T-helper 1 cell treated with Interleukin-12 subunit alpha and Interleukin-12 subunit beta and Interleukin-4 antibody, amounts not matched to agents 30 μg/mL and 1 μg/mL, for 36 hours (primary cell): ENCODE measurements around the gene STK32C.

Experiments
- H3K27ac Mint-ChIP-seq: one replicate; pipeline ENCODE4 v1.8.0; 2021; ENCODE audit warnings: mild to moderate bottlenecking, mixed read lengths
- H3K27me3 Mint-ChIP-seq: one replicate; pipeline ENCODE4 v1.8.0; 2021; ENCODE audit warnings: low read depth, mixed read lengths
- H3K36me3 Mint-ChIP-seq: one replicate; pipeline ENCODE4 v1.8.0; 2021; ENCODE audit warnings: low read depth, mixed read lengths
- H3K4me1 Mint-ChIP-seq: one replicate; pipeline ENCODE4 v1.8.0; 2021; ENCODE audit warnings: low read depth, mixed read lengths
- H3K4me3 Mint-ChIP-seq: one replicate; pipeline ENCODE4 v1.8.0; 2021; ENCODE audit warnings: mild to moderate bottlenecking, moderate library complexity, mixed read lengths
- H3K9me3 Mint-ChIP-seq: one replicate; pipeline ENCODE4 v1.8.0; 2021; ENCODE audit warnings: mixed read lengths

The STK32C gene

DNA sequence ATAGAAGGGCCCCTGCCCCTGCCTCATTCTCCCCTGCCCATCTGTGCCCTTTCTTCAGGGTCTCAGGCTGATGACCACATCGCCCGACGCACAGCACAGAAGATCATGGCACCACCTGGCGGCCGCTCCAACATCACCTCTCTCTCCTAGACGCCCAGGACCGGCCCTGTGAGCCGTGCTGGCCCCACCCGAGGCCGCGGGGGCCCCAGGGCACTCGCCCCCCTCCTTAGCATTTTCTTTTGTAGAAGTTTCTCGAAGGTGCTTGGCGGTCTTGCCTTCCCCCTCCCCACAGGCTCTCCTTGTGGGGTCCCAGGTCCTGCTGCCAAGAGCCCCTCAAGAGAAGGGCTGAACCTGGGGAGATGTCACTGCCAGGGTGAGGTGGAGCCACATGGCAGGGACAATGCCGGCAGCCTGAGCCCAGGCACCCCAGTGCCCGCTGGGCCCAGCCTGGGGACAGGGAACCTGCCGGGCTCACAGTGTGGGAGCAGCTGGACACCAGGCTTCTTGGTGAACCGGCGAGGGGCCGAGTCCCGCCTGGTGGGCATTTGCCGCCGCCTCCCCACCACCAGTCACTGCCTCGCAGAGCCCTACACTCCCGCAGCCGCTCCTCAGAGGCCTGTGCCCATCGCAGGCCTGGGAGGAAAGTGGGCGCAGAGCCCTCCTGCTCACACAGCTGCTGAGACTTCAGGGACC, 102.8 kb downstream of the STK32C start:
- Mint-ChIP-seq H3K9me3 (no peaks in the 10 kb centered on the region), H3K4me1 (no peaks in the 10 kb centered on the region), H3K36me3 (no peaks in the 10 kb centered on the region), H3K27ac (no peak overlapping the region), H3K27me3 (no peaks in the 10 kb centered on the region), H3K4me3 (no peak overlapping the region)

DNA sequence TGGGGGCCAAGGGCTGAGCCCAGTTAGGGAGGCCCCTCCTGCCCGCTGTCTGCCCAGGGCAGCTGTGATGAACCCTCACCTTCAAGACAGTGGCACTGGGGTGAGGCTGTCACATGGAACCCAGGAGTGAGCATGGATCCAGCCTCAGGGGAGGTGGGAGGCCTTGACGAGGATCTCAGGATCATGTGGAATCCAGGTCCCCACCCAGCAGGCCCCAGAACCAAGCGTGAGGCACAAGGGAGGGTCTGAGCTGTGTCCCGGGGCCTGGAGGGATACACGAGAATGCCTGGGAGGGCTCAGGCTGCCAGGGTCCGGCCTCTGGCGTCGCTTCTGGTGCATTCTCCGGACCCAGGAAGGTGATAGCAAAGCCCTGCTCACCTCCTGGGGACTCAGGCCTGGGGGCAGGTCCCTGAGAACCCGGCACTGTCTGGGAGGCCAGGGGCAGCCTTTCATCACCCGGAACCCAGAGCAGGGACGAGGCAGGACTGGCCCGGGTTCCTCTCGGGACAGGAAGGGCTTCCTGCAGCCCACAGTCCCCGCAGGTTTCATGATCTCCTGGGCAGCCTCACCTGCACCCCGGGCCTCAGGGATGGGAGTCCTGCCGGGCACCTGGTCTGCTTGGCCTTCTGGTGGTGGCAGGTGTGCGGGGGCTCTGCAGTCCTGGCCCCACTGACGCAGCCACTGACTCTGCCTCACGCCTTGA, 103.5 kb downstream of the STK32C start:
- Mint-ChIP-seq H3K4me3 (no peak overlapping the region), H3K9me3 (no peaks in the 10 kb centered on the region), H3K4me1 (no peaks in the 10 kb centered on the region), H3K36me3 (no peaks in the 10 kb centered on the region), H3K27me3 (no peaks in the 10 kb centered on the region), H3K27ac (no peak overlapping the region)

DNA sequence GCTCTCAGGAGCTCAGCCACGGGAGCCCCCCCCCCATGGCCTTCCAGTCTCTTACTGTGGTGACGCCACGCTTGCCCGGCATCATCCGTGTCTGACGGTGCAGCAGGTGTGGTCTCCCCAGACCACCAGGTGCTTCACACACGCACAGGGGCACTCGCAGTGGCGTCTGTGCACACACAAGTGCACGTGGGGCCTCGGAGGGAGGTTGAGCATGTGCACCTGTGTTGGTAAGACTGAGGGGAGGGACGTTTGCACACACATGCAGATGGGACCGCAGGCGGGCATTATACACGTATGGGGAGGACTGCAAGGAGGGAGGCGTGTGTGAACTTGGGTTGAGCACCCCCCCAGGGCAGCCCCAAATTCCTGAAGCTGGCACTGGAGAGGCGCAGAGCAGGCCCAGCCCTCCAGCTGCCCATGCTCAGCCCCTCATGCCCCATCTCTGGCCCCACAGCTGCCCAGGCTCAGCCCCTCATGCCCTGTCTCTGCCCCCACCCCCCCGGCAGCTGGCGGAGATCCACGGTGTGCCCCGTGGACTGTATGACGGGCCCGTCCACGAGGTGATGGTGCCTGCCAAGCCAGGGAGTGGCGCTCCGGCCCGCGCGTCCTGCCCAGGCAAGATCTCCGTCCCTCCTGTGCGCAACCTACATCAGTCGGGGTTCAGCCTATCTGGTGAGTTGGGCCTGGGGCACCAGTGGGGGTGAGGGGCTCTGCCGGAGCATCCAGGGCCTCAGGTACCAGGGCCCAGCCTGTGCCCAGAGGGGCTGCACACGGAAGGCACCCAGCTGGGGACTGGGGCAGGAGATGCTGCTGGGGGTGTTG, 104.3 kb downstream of the STK32C start:
- no peaks in the 10 kb centered on the region for H3K36me3 Mint-ChIP-seq
- no peaks in the 10 kb centered on the region for H3K9me3 Mint-ChIP-seq
- H3K4me3 Mint-ChIP-seq: no peak overlapping the region
- no peaks in the 10 kb centered on the region for H3K4me1 Mint-ChIP-seq
- no peak overlapping the region for H3K27ac Mint-ChIP-seq
- no peaks in the 10 kb centered on the region for H3K27me3 Mint-ChIP-seq

DNA sequence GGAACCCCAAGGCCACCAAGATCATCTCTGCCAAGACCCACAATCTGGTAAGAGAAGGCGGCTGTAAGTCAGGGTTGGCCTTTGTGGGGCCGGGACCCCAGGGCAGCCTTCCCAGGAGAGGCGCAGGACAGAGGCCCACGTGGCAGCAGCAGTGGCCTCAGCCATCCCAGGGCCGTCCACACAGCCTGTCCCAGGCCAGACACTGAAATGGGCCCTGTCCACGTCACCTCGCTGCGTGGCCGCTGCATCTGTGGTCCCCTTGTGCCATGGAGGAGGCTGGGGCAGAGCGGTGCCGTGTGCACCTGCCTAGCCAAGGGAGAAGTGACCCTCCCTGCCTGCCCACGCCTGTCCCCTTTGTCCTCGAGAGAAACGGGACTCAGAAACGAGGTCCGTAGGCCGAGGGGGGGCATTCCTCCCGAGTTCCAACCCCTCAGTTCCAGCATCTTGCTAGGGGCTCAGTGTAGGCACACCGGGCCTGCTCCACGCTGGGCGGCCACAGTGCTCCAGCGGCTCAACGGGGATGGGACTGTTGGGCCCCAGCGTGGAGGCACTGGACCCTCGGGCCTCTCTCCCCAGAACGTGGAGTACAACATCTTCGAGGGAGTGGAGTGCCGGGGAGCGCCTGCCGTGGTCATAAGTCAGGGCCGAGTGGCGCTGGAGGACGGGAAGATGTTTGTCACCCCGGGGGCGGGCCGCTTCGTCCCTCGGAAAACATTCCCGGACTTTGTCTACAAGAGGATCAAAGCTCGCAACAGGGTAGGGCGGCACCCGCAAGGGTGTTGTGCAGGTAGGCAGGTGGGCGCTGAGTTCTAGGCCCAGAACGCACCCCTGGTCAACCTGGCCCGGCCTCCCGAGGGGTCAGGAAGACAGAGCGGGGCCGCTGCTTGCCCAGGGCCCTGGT, 105.4 kb downstream of the STK32C start:
- no peak overlapping the region for H3K27ac Mint-ChIP-seq
- H3K36me3 Mint-ChIP-seq: no peaks in the 10 kb centered on the region
- H3K4me3 Mint-ChIP-seq: no peak overlapping the region
- no peaks in the 10 kb centered on the region for H3K9me3 Mint-ChIP-seq
- H3K4me1 Mint-ChIP-seq: no peaks in the 10 kb centered on the region
- H3K27me3 Mint-ChIP-seq: no peaks in the 10 kb centered on the region

DNA sequence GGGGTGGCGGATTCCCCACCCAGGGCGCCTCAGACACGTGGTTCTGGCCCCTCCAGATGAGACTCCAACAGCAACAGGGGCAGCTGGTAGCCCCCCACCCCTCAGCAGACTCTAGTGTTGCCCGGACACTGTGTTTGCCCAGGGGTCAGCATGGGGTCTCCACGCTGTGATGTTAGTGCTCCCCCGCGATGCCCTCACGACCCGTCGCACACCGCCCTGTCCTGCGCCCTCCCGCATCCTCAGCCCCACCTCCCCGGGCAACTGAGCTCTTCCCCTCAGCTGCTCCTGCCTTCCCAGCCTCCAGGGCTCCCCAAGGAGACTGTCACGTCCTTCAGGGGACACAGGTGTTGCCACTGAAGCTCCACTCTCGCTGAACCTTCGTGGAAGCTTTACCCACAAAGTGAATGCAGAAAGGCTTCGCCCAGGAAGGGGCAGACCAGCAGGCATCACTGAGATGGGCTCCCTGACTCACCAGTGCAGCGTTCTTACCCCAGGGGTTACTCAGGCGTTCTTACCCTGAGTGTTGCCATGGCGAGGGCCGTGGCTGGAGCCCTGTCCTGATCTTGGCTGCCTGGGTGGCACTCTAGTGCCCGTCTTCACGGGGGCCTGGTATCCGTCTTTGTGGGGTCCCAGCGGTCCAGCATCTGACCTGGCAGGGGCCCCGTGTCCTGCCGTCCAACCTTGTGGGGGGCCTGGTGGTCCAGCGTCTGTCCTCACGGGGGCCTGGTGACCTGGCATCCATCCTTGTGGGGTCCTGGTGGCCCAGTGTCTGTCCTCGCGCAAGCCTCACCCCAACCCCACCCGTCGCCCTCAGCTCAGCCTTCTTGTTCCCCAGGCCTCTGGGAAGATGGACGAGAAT, 106.4 kb downstream of the STK32C start:
- no peaks in the 10 kb centered on the region for H3K4me1 Mint-ChIP-seq
- no peaks in the 10 kb centered on the region for H3K36me3 Mint-ChIP-seq
- no peaks in the 10 kb centered on the region for H3K27me3 Mint-ChIP-seq
- no peak overlapping the region for H3K27ac Mint-ChIP-seq
- no peak overlapping the region for H3K4me3 Mint-ChIP-seq
- no peaks in the 10 kb centered on the region for H3K9me3 Mint-ChIP-seq

DNA sequence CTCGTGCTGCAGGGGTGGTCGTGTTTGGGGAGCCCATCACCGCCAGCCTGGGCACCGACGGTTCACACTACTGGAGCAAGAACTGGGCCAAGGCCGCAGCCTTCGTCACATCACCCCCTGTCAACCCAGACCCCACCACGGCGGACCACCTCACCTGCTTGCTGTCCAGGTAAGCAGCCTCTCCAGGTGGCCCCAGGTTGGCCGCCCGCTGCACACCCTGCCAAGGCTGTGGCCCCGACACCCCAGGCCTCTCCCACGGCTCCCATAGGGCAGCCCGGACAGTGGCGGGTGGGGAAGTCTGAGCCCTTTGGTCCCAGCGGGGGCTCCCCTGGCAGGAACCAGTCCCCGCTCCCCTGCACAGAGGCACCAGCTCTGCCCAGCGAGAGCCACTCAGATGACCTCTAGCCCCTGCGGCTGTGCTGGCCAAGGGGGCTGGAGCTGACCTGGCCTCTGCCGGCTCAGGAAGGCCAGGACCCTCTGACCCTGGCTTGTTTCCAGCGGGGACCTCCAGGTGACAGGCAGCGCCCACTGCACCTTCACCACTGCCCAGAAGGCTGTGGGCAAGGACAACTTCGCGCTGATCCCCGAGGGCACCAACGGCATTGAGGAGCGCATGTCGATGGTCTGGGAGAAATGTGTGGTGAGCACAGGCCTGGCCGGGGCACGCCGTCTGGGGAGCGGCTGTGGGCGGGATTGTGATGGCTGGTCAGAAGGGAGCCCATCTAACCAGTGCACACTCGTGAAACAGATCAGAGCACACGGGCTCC, 107.2 kb downstream of the STK32C start:
- H3K4me1 Mint-ChIP-seq: no peaks in the 10 kb centered on the region

DNA sequence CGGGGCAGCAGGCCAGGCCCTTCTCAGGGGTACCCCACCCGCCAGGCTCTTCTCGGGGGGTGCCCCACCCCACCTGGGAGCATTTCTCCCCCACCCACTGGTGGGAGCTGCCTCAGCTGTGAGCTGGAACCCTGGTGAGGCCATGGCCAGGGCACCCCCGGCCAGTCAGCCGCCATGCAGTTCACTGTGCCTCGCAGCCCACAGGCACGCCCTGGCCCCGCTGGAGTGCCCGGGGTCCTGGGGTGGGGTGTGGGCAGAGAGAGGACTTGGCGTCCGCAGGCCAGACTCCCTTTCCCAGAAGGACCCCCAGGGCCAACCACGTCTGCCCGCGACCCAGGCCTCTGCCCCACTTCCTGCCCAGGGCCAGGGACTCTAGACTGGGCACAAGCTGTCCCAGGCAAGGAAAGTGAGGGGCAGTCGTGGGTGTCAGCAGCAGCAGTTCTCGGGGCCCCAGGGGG, 107.9 kb downstream of the STK32C start:
- no peaks in the 10 kb centered on the region for H3K27me3 Mint-ChIP-seq
- no peak overlapping the region for H3K27ac Mint-ChIP-seq
- H3K4me3 Mint-ChIP-seq: no peak overlapping the region
- H3K36me3 Mint-ChIP-seq: no peaks in the 10 kb centered on the region
- H3K4me1 Mint-ChIP-seq: no peaks in the 10 kb centered on the region
- no peaks in the 10 kb centered on the region for H3K9me3 Mint-ChIP-seq

More for the DNA sequence above, 107.2 kb downstream of the STK32C start:
- Mint-ChIP-seq H3K9me3 (no peaks in the 10 kb centered on the region), H3K4me3 (no peak overlapping the region), H3K27me3 (no peaks in the 10 kb centered on the region), H3K27ac (no peak overlapping the region), H3K36me3 (no peaks in the 10 kb centered on the region)

DNA sequence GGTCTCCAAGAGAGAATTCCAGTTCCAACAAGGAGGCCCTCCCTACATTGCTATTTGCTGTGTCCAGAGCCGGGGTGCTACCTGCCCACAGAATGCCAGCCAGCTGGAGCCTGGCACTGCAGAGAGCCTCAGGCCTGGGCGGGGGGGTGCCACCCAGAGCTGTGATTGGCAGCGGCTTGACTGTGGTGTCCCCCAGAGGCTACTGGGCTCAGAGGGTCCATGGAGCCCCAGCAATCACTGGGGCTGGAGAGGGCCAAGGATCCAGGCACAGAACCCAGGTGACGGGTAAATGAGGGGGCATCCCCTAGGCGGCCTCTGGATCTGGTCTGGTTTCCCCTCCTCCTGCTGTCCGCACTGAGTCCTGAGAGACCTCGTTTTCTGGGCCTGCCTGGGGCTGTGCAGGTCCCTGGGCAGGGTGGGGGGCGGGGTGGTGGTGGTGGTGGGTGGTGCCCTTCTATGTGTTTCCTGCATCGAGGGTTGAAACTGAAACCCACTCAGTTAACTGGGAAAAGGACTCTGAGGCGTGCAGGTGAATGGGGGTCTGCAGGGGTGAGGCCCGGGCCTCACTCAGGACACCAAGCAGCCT, 108.4 kb downstream of the STK32C start:
- Mint-ChIP-seq H3K4me1 (no peaks in the 10 kb centered on the region), H3K27me3 (no peaks in the 10 kb centered on the region), H3K27ac (no peak overlapping the region), H3K4me3 (no peak overlapping the region), H3K36me3 (no peaks in the 10 kb centered on the region), H3K9me3 (no peaks in the 10 kb centered on the region)

DNA sequence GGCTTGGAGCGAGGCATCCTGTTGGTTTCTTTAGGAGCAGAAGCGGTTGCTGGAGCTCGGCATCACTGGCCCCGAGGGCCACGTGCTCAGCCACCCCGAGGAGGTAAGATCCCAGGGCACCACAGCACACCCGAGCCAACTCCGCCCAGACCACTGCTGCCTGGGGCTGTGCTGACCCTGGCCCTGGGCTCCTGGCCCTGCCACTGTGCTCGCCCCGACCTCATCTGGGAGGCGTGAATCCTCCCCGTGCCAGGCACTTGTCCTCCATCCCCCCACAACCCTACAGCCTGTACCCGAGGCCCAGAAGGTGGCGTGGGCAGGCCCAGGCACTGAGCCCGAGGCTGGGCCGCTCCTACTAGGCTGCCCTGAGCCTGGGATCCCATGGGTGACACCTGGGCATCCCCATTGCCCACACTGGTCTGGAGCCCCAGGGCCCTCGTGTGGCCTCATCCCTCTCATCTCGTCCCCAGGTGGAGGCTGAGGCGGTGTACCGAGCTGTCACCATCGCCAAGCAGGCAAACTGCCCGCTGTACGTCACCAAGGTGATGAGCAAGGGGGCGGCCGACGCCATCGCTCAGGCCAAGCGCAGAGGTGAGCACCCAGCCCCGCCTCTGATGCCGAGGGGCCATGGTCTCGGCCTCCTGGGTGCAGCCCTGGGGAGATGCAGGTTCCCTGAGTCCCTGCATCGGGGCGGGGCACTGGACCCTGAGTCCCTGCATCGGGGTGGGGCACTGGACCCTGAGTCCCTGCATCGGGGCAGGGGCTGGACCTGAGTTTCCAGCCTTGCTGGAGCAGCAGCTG, 109.2 kb downstream of the STK32C start:
- Mint-ChIP-seq H3K9me3 (no peaks in the 10 kb centered on the region), H3K27ac (no peak overlapping the region), H3K27me3 (no peaks in the 10 kb centered on the region), H3K4me3 (no peak overlapping the region), H3K4me1 (no peaks in the 10 kb centered on the region), H3K36me3 (no peaks in the 10 kb centered on the region)

DNA sequence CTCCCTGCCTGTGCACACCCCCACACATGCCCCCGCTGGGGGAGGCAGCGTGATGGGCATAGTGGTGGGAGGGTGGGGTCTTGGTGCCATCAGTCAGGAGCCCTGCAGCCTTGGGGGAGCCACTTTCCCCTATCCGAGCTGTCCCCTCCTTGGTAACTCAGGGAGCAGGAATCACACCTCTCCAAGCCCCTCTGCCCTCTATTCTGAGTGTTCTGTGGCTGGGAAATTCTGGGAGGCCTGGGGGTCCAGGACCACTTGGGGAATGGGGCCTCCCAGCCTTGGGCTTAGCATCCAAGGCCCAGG, 109.7 kb downstream of the STK32C start:
- Mint-ChIP-seq H3K36me3 (no peaks in the 10 kb centered on the region), H3K9me3 (no peaks in the 10 kb centered on the region)

DNA sequence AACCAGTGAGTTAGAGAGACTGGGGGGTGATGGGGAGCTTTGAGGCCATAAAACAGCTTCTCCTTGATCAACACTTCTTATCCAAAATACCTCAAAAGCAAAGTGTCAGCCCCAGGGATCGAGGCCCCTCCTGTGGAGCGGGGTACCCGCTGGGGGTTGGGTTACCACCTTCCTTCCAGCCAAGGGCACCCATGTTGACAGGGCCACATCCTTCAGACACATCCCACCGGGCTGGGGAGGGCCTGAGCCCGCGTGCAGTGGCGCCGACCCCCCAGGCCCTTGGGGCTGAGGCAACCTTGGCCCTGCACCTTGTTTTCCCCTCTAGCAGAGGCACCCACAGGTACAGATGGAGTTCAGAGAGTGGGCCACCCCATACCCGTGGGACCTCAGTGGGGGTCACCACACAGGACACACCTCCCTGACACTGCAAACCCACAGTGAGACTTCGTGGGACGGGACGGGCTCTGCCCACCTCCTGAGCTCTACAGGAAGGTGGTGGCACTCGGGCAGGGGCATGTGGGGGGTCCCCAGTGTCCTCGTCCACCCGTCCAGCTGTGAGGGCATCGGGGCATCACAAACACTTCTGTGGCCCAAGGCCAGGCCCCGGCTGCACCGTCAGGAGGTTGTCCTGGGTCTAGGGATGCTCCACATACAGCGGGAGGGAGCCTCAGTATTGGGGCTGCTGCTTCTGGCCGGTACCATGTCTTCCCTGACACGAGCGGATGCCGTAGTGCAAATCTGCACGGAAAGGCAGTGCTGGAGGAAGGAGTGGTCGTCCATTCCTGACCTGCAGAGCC, 110.3 kb downstream of the STK32C start:
- Mint-ChIP-seq H3K36me3 (no peaks in the 10 kb centered on the region), H3K4me3 (no peak overlapping the region), H3K27ac (no peak overlapping the region), H3K9me3 (no peaks in the 10 kb centered on the region), H3K4me1 (no peaks in the 10 kb centered on the region), H3K27me3 (no peaks in the 10 kb centered on the region)

More for the DNA sequence above, 109.7 kb downstream of the STK32C start:
- no peaks in the 10 kb centered on the region for H3K27me3 Mint-ChIP-seq
- no peak overlapping the region for H3K4me3 Mint-ChIP-seq
- H3K27ac Mint-ChIP-seq: no peak overlapping the region
- no peaks in the 10 kb centered on the region for H3K4me1 Mint-ChIP-seq
